ENCODE results near the gene ZNF638. TPM values are rescaled to one million over a fixed set of nuclear protein-coding genes. Genes with fewer than 3 reads are reported as not detected.

Gene ZNF638
- total RNA-seq, 2 experiments from 2014 or later = 79.8 to 97.5 TPM

Other genes starting within 250 kb of the ZNF638 start
- gene MCEE, start 201.6 kb upstream of the ZNF638 start, total RNA-seq = 10 to 100 TPM; 10.2 to 13.6 TPM
- gene MPHOSPH10, start 201.1 kb upstream of the ZNF638 start, total RNA-seq = 10 to 100 TPM; 48.5 to 61.9 TPM
- 1 to 10 TPM; 2.3 to 3.0 TPM for gene PAIP2B, start 104.7 kb upstream of the ZNF638 start, total RNA-seq
- gene DYSF, start 121.8 kb downstream of the ZNF638 start, total RNA-seq = under 1 TPM in 1 of 2 experiments, not detected in 1; 0.02 TPM